AG04450 (cell line): ENCODE results near the gene DOCK4. TPM values are rescaled to one million over a fixed set of nuclear protein-coding genes. Genes with fewer than 3 reads are reported as not detected.

Source experiments
- CTCF ChIA-PET: fragments of 300-600, 350-600 bp; formaldehyde crosslinking; extraction: SDS; loops from one replicate; lab custom pipeline; 2022; ENCODE audit warnings: antibody characterized with exemption, inconsistent platforms; lab: Charles Lee
- POLR2A ChIA-PET: fragments of 350-600 bp; formaldehyde crosslinking; extraction: SDS; loops from one replicate; lab custom pipeline; 2021; ENCODE audit warnings: antibody characterized with exemption, inconsistent platforms; lab: Yijun Ruan, JAX
- DNase-seq: peaks from one replicate; pipeline ENCODE4 v3.0.0-alpha.2; 2011; ENCODE audit warnings: low read depth, low spot score
- H3K27ac ChIP-seq: one replicate; pipeline ENCODE4 v1.5.1; 2012; ENCODE audit warnings: low read depth, low read length, control low read depth
- H3K27me3 ChIP-seq: one replicate; pipeline ENCODE4 v1.6.0; 2012; ENCODE audit warnings: low read length; ENCODE audit not compliant: control insufficient read depth, insufficient read depth
- H3K4me3 ChIP-seq: 2 replicates; pipeline ENCODE4 v1.5.1; 2011; ENCODE audit warnings: mild to moderate bottlenecking, low read depth, low read length, control low read depth
- H3K9me3 ChIP-seq: 2 replicates; pipeline ENCODE4 v1.5.1; 2012; ENCODE audit warnings: low read length; ENCODE audit not compliant: control insufficient read depth, insufficient read depth
- polyA plus RNA-seq: library from polyadenylated mRNA; depleted of rRNA; stranded (reverse); fragments of >200 nt; gene quantifications from 2 replicates; pipeline ENCODE4 v1.2.3, GENCODE V29; 2011
- TF ChIP-seq, protein P1 (sequence below): IDR thresholded peaks from 2 replicates; pipeline ENCODE4 v1.5.1; 2011; ENCODE audit warnings: low read depth, low read length, control low read depth, inconsistent platforms

Gene DOCK4
- polyA plus RNA-seq, 1 experiment: 12.6 TPM

GRCh38 chr7:112156412-112156811, 49.8 kb downstream of the DOCK4 start:
- CTCF ChIA-PET: interaction anchor here (0.6 kb wide), 1 partner anchor 417 kb away, joined by 3 read pairs; no protein-coding TSS in a partner anchor
- no peak overlapping the region for H3K27ac ChIP-seq

GRCh38 chr7:112154690-112155089, 51.5 kb downstream of the DOCK4 start:
- ChIA-PET CTCF (no interaction called here), POLR2A (no interaction called here)
- Histone ChIP-seq H3K27me3 (no peaks in the 10 kb centered on the region), H3K9me3 (no peaks in the 10 kb centered on the region), H3K27ac (no peak overlapping the region), H3K4me3 (no peak overlapping the region)
- TF ChIP-seq, protein P1, sequence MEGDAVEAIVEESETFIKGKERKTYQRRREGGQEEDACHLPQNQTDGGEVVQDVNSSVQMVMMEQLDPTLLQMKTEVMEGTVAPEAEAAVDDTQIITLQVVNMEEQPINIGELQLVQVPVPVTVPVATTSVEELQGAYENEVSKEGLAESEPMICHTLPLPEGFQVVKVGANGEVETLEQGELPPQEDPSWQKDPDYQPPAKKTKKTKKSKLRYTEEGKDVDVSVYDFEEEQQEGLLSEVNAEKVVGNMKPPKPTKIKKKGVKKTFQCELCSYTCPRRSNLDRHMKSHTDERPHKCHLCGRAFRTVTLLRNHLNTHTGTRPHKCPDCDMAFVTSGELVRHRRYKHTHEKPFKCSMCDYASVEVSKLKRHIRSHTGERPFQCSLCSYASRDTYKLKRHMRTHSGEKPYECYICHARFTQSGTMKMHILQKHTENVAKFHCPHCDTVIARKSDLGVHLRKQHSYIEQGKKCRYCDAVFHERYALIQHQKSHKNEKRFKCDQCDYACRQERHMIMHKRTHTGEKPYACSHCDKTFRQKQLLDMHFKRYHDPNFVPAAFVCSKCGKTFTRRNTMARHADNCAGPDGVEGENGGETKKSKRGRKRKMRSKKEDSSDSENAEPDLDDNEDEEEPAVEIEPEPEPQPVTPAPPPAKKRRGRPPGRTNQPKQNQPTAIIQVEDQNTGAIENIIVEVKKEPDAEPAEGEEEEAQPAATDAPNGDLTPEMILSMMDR: no peak
- no peak for DNase-seq

More at GRCh38 chr7:112156412-112156811, 49.8 kb downstream of the DOCK4 start:
- Histone ChIP-seq H3K27me3 (no peaks in the 10 kb centered on the region), H3K4me3 (no peak overlapping the region), H3K9me3 (no peaks in the 10 kb centered on the region)
- no peak for DNase-seq
- POLR2A ChIA-PET: no interaction called here
- TF ChIP-seq, protein P1: no peak

GRCh38 chr7:112152186-112152585, 54.0 kb downstream of the DOCK4 start:
- POLR2A ChIA-PET: no interaction called here
- no peak overlapping the region for H3K27ac ChIP-seq
- no peaks in the 10 kb centered on the region for H3K9me3 ChIP-seq
- no peak for DNase-seq
- CTCF ChIA-PET: no interaction called here
- TF ChIP-seq, protein P1: no peak
- no peaks in the 10 kb centered on the region for H3K27me3 ChIP-seq
- no peak overlapping the region for H3K4me3 ChIP-seq

GRCh38 chr7:112150823-112151641, 55.2 kb downstream of the DOCK4 start:
- CTCF ChIA-PET: no interaction called here
- DNase-seq: no peak
- TF ChIP-seq, protein P1: no peak
- H3K4me3 ChIP-seq: no peak overlapping the region
- no peaks in the 10 kb centered on the region for H3K9me3 ChIP-seq
- H3K27ac ChIP-seq: no peak overlapping the region
- POLR2A ChIA-PET: no interaction called here
- H3K27me3 ChIP-seq: no peaks in the 10 kb centered on the region

GRCh38 chr7:112149734-112150133, 56.5 kb downstream of the DOCK4 start:
- CTCF ChIA-PET: no interaction called here
- H3K27me3 ChIP-seq: no peaks in the 10 kb centered on the region
- H3K4me3 ChIP-seq: no peak overlapping the region
- no peak overlapping the region for H3K27ac ChIP-seq
- H3K9me3 ChIP-seq: no peaks in the 10 kb centered on the region
- DNase-seq: no peak
- TF ChIP-seq, protein P1: no peak
- POLR2A ChIA-PET: interaction anchor here (0.6 kb wide), 1 partner anchor 12 kb away, joined by 3 read pairs; no protein-coding TSS in a partner anchor
